Stimulated activated CD4-positive, alpha-beta T cell treated with anti-CD3 and anti-CD28 coated beads, TNF-alpha, amount 100 ng/mL, for 4 hours (primary cell): ENCODE measurements around the gene HAS3.
"Not testable (repeated sequence)": the region's sequence is repeated elsewhere in the genome, so short reads cannot be mapped to it uniquely, and the experiment has no call there.

Experiments
- DNase-seq, 3 experiments: peaks; one replicate each; pipeline ENCODE4 v3.0.0-alpha.2; 2020; ENCODE audit warnings: low read depth in 3 of 3

The HAS3 gene

DNA sequence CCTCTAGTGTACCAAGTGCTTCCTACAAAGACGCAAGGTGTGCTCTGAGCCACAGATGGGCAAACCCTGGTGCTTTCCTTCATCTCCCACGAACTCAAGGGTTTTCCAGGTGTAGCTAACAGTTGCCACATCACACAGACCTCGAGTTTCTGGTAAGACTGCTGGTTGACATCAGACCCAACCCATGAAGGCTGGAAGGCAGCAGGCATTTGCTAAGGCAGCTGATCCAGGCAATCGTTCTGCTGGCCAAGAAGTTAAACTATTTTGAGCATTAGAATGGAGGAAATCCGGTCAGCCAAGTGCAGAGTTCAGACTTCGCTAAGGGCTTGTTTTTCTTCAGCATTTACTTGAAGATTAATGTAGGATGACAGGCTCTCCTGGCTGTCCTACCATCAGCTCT, 11.5 kb downstream of the HAS3 start:
- DNase-seq, result no peak

DNA sequence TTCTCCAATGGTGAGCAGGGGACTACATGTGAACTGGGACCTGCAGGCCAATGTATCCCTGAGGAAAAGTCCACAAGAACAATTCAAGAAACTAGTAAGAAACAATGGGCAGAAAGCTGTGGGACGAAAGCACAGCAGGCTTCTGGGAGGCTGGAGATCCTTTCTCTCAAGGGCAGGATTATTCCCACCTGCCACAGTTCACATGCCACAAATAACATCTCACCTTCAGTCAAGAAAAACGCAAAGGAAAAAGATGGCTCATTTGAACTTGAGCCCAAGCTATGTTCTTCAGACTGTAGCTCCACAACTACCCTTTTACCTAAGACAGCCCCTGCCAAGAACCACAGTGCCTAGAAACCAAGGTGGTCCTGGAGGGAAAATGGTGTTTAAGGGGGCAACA, 13.0 kb downstream of the HAS3 start:
- no peak for DNase-seq

DNA sequence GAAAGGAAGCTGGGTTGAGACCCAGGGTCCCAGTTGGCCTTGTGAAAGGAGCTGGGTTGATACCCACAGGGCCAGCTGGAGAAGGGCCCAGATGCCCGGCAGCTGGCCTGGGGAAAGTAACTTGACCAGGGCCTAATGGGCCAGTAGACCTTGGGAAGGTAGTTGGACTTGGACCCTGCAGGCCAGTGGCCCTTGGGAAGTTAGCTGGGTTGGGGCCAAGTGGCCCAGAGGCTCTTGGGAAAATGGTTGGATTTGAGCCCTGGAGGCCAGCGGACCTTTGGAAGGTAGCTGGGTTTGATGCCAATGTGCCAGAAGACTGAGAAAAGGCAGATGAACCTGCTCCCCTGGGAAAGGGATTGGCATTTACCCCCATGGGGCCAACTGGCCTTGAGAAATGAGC, 13.5 kb downstream of the HAS3 start:
- no peak for DNase-seq

DNA sequence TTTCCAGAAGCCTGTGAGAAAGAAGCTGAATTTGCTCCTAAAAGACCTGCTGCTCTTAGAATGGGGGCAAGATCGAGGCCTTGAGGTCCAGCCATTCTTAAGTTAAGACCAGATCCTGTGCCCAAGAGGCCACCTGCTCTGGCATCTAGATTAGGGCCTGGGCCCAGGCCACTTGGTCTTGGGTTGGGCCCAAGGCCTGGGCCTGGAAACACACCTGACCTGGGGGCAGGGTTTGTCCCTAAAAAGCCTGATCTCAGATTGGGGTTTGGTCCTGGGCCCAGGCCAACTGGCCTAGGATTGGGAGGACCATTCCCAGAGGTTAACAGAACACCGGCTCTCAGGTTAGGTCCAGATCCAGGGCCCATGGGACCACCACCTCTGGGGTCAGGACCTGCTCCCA, 14.1 kb downstream of the HAS3 start:
- no peak for DNase-seq

GRCh38 chr16:69120096-69120664, 14.7 kb downstream of the HAS3 start:
- no peak for DNase-seq

DNA sequence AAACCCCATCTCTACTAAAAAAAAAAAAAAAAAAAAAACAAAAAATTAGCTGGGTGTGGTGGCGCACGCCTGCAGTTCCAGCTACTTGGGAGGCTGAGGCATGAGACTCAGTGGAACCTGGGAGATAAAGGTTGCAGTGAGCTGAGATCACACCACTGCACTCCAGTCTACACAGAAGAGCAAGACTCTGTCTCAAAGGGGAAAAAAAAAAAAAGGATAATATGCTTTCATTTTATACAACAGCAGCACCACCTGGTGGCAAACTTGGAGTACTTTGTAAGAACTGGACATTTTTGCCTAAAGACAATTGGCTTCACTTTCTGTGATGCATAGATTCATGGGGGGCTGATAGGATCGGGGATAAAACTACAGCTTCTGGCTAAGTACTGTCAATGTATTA, 18.5 kb downstream of the HAS3 start:
- DNase-seq, result peak in 2 of 3 experiments; percentile 20 to 36

DNA sequence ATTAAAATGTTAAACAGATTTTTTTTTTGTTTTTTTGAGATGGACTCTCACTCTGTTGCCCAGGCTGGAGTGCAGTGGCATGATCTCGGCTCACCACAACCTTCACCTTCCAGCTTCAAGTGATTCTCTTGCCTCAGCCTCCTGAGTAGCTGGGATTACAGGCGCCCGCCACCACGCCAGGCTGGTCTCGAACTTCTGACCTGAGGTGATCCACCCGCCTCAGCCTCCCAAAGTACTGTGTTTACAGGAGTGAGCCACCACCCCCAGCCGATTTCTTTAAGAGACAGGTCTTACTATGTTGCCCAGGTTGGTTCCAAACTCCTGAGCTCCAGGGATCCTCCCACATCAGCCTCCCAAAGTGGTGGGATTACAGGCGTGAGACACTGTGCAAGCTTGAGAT, 19.0 kb downstream of the HAS3 start:
- not testable (repeated sequence) for DNase-seq

DNA sequence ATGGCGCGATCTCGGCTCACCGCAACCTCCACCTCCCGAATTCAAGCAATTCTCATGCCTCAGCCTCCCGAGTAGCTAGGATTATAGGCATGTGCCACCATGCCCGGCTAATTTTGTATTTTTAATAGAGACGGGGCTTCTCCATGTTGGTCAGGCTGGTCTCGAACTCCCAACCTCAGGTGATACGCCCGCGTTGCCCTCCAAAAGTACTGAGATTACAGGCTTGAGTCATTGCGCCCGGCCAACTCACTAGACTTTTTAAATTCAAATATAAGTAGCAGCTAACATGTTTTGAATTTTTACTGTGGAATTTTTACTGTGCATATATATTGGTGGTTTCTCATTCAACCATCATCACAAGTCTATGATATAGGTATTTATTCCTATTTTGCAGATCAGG, 19.5 kb downstream of the HAS3 start:
- not testable (repeated sequence) for DNase-seq

DNA sequence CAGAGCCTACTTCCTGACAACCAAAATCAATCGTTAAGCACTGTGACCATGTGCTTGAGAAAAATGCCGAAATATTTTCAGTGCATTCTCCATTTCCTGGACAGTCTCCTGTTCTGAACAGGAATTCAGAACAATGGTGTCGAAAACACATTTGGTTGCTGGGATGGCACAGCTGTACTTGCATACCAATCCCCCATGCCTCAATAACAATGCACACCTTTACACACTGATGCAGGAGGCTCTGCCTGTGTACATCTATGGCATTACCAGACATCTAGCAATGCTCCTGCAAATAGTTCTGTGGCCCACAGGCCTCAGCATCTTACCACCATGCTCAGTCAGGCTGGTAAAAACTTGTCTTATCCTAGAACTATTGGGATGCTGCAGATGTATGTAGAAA, 20.8 kb downstream of the HAS3 start:
- no peak for DNase-seq

DNA sequence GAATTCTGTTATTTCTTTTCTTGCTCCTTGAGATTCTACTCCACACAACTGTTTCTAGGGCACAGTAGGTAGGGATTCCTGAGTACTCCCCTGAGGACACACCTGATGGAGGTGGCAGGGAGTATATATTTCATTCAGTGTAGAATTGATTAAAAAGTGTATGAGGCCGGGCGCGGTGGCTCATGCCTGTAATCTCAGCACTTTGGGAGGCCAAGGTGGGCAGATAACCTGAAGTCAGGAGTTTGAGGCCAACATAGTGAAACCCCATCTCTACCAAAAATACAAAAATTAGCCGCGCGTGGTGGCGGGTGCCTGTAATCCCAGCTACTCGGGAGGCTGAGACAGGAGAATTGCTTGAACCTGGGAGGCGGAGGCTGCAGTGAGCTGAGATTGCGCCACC, 21.3 kb downstream of the HAS3 start:
- DNase-seq, result not testable (repeated sequence)

DNA sequence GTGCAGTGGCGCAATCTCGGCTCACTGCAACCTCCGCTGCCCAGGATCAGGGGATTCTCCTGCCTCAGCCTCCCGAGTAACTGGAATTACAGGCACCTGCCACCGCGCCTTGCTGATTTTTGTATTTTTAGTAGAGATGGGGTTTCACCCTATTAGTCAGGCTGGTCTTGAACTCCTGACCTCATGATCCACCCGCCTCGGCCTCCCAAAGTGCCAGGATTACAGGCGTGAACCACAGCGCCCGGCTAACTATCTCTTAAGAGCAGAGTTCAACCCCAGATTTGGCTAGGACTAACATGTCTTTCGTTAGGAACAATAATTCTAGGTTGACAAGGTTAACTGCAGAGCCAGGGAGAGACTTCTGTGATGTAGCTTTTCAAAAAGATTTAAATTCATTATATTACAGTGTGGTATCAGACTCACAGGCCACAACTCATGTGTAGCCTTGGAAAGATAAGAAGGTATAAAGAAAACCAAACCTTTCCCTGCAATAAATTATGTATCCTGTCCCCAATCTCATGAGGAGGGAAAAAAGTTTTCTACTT, 22.6 kb downstream of the HAS3 start:
- DNase-seq, result no peak

DNA sequence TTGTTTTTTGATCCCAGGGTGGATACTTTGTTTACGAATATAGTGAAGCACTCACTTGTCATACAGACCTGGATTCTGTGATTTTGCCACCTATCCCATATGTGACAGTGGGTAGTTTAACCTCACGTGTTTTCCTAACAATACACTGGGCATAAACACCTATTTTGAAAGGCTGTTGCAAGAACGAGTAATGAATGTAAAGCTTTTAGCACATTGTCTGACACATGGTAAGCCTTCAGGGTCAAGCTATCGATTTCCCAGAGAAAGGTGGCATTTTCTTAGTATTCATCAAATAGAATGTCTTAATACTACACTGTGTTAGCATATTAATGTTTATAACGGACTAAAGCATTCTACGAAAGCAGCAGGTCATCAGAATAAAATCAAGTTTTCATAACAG, 25.0 kb downstream of the HAS3 start:
- DNase-seq, result no peak

GRCh38 chr16:69131167-69131838, 25.9 kb downstream of the HAS3 start:
- DNase-seq, result peak in 1 of 3 experiments; percentile 14

GRCh38 chr16:69131839-69132423, 26.5 kb downstream of the HAS3 start:
- peak; percentile 69 to 72 (median 70) for DNase-seq

DNA sequence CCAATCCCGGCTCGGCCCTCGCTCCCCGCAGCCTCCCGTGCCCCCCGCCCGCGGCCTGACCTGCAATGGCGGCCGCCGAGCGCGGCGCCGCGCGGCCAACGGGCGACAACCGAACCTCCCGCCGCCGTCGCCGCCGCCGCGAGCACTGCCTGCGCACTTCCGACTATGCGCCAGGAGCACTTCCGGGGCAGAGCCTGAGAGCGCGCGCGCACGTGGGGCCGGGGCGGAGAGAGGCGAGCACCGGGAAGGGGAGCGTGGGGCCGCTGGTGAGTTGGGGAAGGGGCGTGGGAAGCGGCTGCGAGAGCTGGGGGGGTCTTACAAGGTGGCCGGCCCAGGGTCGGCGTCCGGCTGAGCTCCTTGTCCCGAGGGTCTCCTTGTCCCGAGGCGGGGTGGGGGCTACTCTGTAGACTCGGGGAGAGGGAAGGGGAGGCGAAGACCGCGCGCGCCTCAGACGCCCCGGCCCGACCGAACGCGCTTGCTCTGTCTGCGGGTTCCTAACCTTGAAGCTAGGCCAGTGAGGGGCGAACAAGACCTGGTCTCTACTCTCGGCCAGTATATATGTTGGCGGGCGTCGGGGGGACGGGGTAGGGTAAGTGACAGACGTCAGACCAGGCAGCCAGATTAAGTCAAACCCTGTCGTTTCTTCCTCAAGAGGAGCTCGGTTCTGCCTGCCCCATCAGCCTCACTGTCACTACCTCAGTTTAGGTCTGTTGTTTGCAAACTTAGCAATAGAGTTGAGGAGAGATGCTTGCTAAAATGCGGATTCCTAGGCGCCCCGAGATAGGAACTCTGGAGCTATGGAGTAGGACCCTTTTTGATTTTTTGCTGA, 27.2 kb downstream of the HAS3 start, which contains the start of the genes CHTF8 and UTP4:
TSS of gene CHTF8 (minus strand) at position 165 of the 829 bp plus-strand sequence. CDS start 11,130 bp downstream, outside the sequence.
TSS of gene UTP4 (plus strand) at position 226 of the 829 bp plus-strand sequence. CDS start 811 bp downstream, outside the sequence.
- peak; percentile 78 to 83 (median 79) for DNase-seq

- no peak for DNase-seq
Measured at GRCh38 chr16:69133373-69133954, 28.0 kb downstream of the HAS3 start.

GRCh38 chr16:69138608-69139007, 33.2 kb downstream of the HAS3 start:
- DNase-seq, result no peak

GRCh38 chr16:69139464-69139863, 34.0 kb downstream of the HAS3 start:
- not testable (repeated sequence) for DNase-seq

DNA sequence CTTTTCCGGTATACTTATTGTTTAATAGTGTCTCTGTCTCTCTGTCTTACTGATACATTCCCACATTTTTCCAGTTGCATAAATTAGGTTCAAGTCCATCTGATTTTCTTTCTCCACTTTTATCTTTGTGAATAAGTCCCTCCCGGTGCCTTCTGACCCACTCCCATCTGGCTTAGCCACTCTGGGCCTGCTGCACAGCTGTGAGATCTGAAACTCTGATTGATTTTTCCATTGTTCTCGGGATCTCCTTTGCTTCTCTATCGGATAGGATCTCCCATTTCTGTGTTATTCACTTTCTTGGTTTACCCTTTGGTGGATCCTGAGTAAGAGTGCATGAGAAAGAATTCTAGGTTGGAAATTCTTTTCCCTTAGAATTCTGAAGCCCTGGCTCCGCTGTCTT, 35.6 kb downstream of the HAS3 start:
- no peak for DNase-seq

GRCh38 chr16:69141936-69142335, 36.5 kb downstream of the HAS3 start:
- DNase-seq, result no peak

GRCh38 chr16:69143116-69143515, 37.7 kb downstream of the HAS3 start:
- DNase-seq, result no peak

- DNase-seq, result no peak
Measured at GRCh38 chr16:69145658-69146057, 40.2 kb downstream of the HAS3 start.
